H9 (cell line): ENCODE measurements around the gene GNPNAT1. TPM values are rescaled to one million over a fixed set of nuclear protein-coding genes. Genes with fewer than 3 reads are reported as not detected.

Experiments
- DNase-seq: peaks from one replicate; pipeline ENCODE4 v3.0.0-alpha.2; 2017
- H2AFZ ChIP-seq: one replicate; pipeline ENCODE4 v1.6.1; 2013; ENCODE audit warnings: mild to moderate bottlenecking, low read length, control low read depth, moderate library complexity
- H2AK5ac ChIP-seq: 2 replicates; pipeline ENCODE4 v1.6.1; 2013; ENCODE audit warnings: low read length, control low read depth, mixed read lengths; ENCODE audit not compliant: insufficient read length
- H2BK120ac ChIP-seq: one replicate; pipeline ENCODE4 v1.6.1; 2013; ENCODE audit warnings: low read depth, mild to moderate bottlenecking, low read length, control low read depth, inconsistent platforms; ENCODE audit not compliant: poor library complexity, severe bottlenecking
- H2BK12ac ChIP-seq: 2 replicates; pipeline ENCODE4 v1.6.1; 2013; ENCODE audit warnings: low read length, control low read depth, mixed read lengths, low read depth; ENCODE audit not compliant: insufficient read length
- H2BK15ac ChIP-seq: 2 replicates; pipeline ENCODE4 v1.6.1; 2013; ENCODE audit warnings: low read depth, low read length, control low read depth
- H2BK20ac ChIP-seq: one replicate; pipeline ENCODE4 v1.6.1; 2013; ENCODE audit warnings: low read depth, mild to moderate bottlenecking, low read length, control low read depth, inconsistent platforms; ENCODE audit not compliant: poor library complexity, severe bottlenecking
- H2BK5ac ChIP-seq: 2 replicates; pipeline ENCODE4 v1.6.1; 2013; ENCODE audit warnings: low read length, control low read depth, mixed read lengths; ENCODE audit not compliant: insufficient read length
- H3K14ac ChIP-seq: 2 replicates; pipeline ENCODE4 v1.6.1; 2013; ENCODE audit warnings: low read length, control low read depth; ENCODE audit not compliant: insufficient read depth
- H3K18ac ChIP-seq: 2 replicates; pipeline ENCODE4 v1.6.1; 2013; ENCODE audit warnings: low read depth, mild to moderate bottlenecking, mixed read lengths, low read length, control low read depth; ENCODE audit not compliant: insufficient read length
- H3K23ac ChIP-seq: 2 replicates; pipeline ENCODE4 v1.6.1; 2013; ENCODE audit warnings: low read length, control low read depth, mixed read lengths, low read depth; ENCODE audit not compliant: insufficient read length
- H3K23me2 ChIP-seq: 2 replicates; pipeline ENCODE4 v1.6.1; 2013; ENCODE audit warnings: low read depth, mild to moderate bottlenecking, mixed read lengths, low read length, control low read depth; ENCODE audit not compliant: insufficient read length, poor library complexity, severe bottlenecking
- H3K27ac ChIP-seq: 2 replicates; pipeline ENCODE4 v1.5.1; 2013; ENCODE audit warnings: low read length, control low read depth, mixed read lengths, low read depth; ENCODE audit not compliant: insufficient read length
- H3K27me3 ChIP-seq: 2 replicates; pipeline ENCODE4 v1.6.1; 2013; ENCODE audit warnings: low read length, control low read depth, inconsistent platforms; ENCODE audit not compliant: insufficient read depth
- H3K4ac ChIP-seq: 2 replicates; pipeline ENCODE4 v1.6.1; 2013; ENCODE audit warnings: low read depth, mild to moderate bottlenecking, control low read depth, inconsistent platforms, low read length, moderate library complexity
- H3K4me1 ChIP-seq: 2 replicates; pipeline ENCODE4 v1.6.1; 2013; ENCODE audit warnings: low read length, control low read depth, inconsistent platforms; ENCODE audit not compliant: insufficient read depth
- H3K4me2 ChIP-seq: 2 replicates; pipeline ENCODE4 v1.6.1; 2013; ENCODE audit warnings: low read length, control low read depth, mixed read lengths; ENCODE audit not compliant: insufficient read length, insufficient read depth
- H3K56ac ChIP-seq: 2 replicates; pipeline ENCODE4 v1.6.1; 2013; ENCODE audit warnings: low read depth, mild to moderate bottlenecking, mixed read lengths, low read length, control low read depth; ENCODE audit not compliant: insufficient read length
- H3K79me1 ChIP-seq: 2 replicates; pipeline ENCODE4 v1.6.1; 2013; ENCODE audit warnings: low read depth, mild to moderate bottlenecking, moderate library complexity, low read length, control low read depth, inconsistent platforms; ENCODE audit not compliant: insufficient read depth, poor library complexity, severe bottlenecking
- H3K79me2 ChIP-seq: 2 replicates; pipeline ENCODE4 v1.6.1; 2013; ENCODE audit warnings: low read length, control low read depth, inconsistent platforms; ENCODE audit not compliant: insufficient read depth
- H3K9ac ChIP-seq: 2 replicates; pipeline ENCODE4 v1.6.1; 2013; ENCODE audit warnings: low read length, control low read depth, mixed read lengths; ENCODE audit not compliant: insufficient read length; ENCODE audit errors: extremely low read depth
- H3K9me3 ChIP-seq: one replicate; pipeline ENCODE4 v1.6.1; 2013; ENCODE audit warnings: low read depth, low read length, inconsistent platforms; ENCODE audit not compliant: control insufficient read depth
- H3T11ph ChIP-seq: one replicate; pipeline ENCODE4 v1.6.1; 2013; ENCODE audit warnings: mild to moderate bottlenecking, low read length, control low read depth, inconsistent platforms
- H4K20me1 ChIP-seq: one replicate; pipeline ENCODE4 v1.6.1; 2013; ENCODE audit not compliant: control insufficient read depth, insufficient read length, insufficient read depth
- H4K5ac ChIP-seq: 2 replicates; pipeline ENCODE4 v1.6.1; 2013; ENCODE audit warnings: low read depth, mild to moderate bottlenecking, mixed read lengths, low read length, control low read depth; ENCODE audit not compliant: insufficient read length
- H4K8ac ChIP-seq: replicated peaks from 2 replicates; pipeline ENCODE4 v1.6.1; 2013; ENCODE audit warnings: low read length, control low read depth, mixed read lengths, low read depth; ENCODE audit not compliant: insufficient read length
- H4K91ac ChIP-seq: 2 replicates; pipeline ENCODE4 v1.6.1; 2013; ENCODE audit warnings: low read depth, mild to moderate bottlenecking, moderate library complexity, mixed read lengths, low read length, control low read depth; ENCODE audit not compliant: insufficient read length
- H3K27ac Mint-ChIP-seq, 3 experiments: 2 replicates in 2 of 3; 3 replicates in 1 of 3; pipeline ENCODE4 v1.8.0; 2020 to 2021; ENCODE audit warnings: mixed read lengths in 3 of 3, mild to moderate bottlenecking in 1 of 3, moderate library complexity in 1 of 3
- H3K27me3 Mint-ChIP-seq: 2 replicates; pipeline ENCODE4 v1.8.0; 2021; ENCODE audit warnings: low read depth, mild to moderate bottlenecking, moderate library complexity, mixed read lengths
- H3K36me3 Mint-ChIP-seq, 3 experiments: 2 replicates in 2 of 3; 3 replicates in 1 of 3; pipeline ENCODE4 v1.8.0; 2020 to 2021; ENCODE audit warnings: low read depth in 3 of 3, mixed read lengths in 3 of 3; ENCODE audit not compliant: insufficient read depth in 1 of 3
- H3K4me1 Mint-ChIP-seq, 2 experiments: 2 replicates each; pipeline ENCODE4 v1.8.0; 2020; ENCODE audit warnings: mixed read lengths in 2 of 2
- H3K4me3 Mint-ChIP-seq, 2 experiments: 2 replicates in 1 of 2; 3 replicates in 1 of 2; pipeline ENCODE4 v1.8.0; 2020 to 2021; ENCODE audit warnings: mild to moderate bottlenecking in 2 of 2, mixed read lengths in 2 of 2, moderate library complexity in 1 of 2
- H3K9me3 Mint-ChIP-seq, 2 experiments: 2 replicates in 1 of 2; 3 replicates in 1 of 2; pipeline ENCODE4 v1.8.0; 2020; ENCODE audit warnings: mild to moderate bottlenecking in 2 of 2, mixed read lengths in 2 of 2, moderate library complexity in 1 of 2
- CTCF ChIP-seq: fragments of 200-600 bp; sonication (generic); conservative IDR thresholded peaks from 3 replicates; pipeline ENCODE4 v1.8.0; 2021; ENCODE audit warnings: antibody characterized with exemption, mild to moderate bottlenecking
- WGBS: extraction: QIAGEN DNeasy Blood & Tissue Kit; methylation state at CpG from one replicate; pipeline ENCODE4 v1.1.7; 2013; ENCODE audit warnings: missing lambda C conversion rate, low lambda C conversion rate, mixed read lengths; ENCODE audit not compliant: insufficient read length; ENCODE audit errors: extremely low coverage; 5-methylcytosine and 5-hydroxymethylcytosine counted together
- total RNA-seq: library from RNA; stranded (reverse); gene quantifications from 2 replicates; pipeline ENCODE4 v1.2.1, GENCODE V29; 2021

The GNPNAT1 gene
- total RNA-seq, 1 experiment from 2014 or later = 49.0 TPM

GRCh38 chr14:52789118-52789517, 2.3 kb downstream of the GNPNAT1 start:
- H3K23me2 ChIP-seq = peaks cover 10% of the 10 kb centered on the region
- no peak overlapping the region for H3K56ac ChIP-seq
- peak overlapping the region; percentile 98 for H3K4me2 ChIP-seq
- Mint-ChIP-seq H3K27ac (no peak overlapping the region), H3K9me3 (no peaks in the 10 kb centered on the region; a peak in 2 of 5 replicates), H3K4me1 (peaks cover 21 to 25% of the 10 kb centered on the region in 2 experiments), H3K27me3 (no peaks in the 10 kb centered on the region), H3K36me3 (peaks cover 0 to 11% (median 4%) of the 10 kb centered on the region in 3 experiments; a peak in 6 of 7 replicates), H3K4me3 (peak overlapping the region; percentile 91 to 94)
- H3K14ac ChIP-seq = no peak overlapping the region
- no peak overlapping the region for H2AK5ac ChIP-seq
- H2BK20ac ChIP-seq = no peak overlapping the region
- H2BK5ac ChIP-seq = no peak overlapping the region
- H3K4me1 ChIP-seq = peaks cover 4% of the 10 kb centered on the region; the same call in 1 of the 2 replicates
- H3K18ac ChIP-seq = no peak overlapping the region
- no peak for DNase-seq
- H4K5ac ChIP-seq = no peak overlapping the region
- no peak overlapping the region for H3K27ac ChIP-seq
- no peak overlapping the region for H2BK15ac ChIP-seq
- H3K9ac ChIP-seq = no peak overlapping the region
- H3K79me2 ChIP-seq = no peaks in the 10 kb centered on the region; the same call in 1 of the 2 replicates
- no peaks in the 10 kb centered on the region for H3K79me1 ChIP-seq
- no peaks in the 10 kb centered on the region for H3K9me3 ChIP-seq
- H4K8ac ChIP-seq = no peak overlapping the region
- TF ChIP-seq CTCF = no peak
- no peak overlapping the region for H3K4ac ChIP-seq
- no peaks in the 10 kb centered on the region for H3K27me3 ChIP-seq
- H3T11ph ChIP-seq = no peak overlapping the region
- H2BK120ac ChIP-seq = no peak overlapping the region
- H4K91ac ChIP-seq = no peak overlapping the region
- no peaks in the 10 kb centered on the region for H4K20me1 ChIP-seq
- H2BK12ac ChIP-seq = no peak overlapping the region
- H3K23ac ChIP-seq = no peak overlapping the region
- no CpG with 5 or more reads among the region's 2 CpGs for WGBS
- no peak overlapping the region for H2AFZ ChIP-seq
